ENCODE measurements around the gene TIAM2. TPM values are rescaled to one million over a fixed set of nuclear protein-coding genes. Genes with fewer than 3 reads are reported as not detected.

The TIAM2 gene
- total and polyA plus RNA-seq, 2 experiments from 2014 or later, result 14.2 to 24.4 TPM

DNA sequence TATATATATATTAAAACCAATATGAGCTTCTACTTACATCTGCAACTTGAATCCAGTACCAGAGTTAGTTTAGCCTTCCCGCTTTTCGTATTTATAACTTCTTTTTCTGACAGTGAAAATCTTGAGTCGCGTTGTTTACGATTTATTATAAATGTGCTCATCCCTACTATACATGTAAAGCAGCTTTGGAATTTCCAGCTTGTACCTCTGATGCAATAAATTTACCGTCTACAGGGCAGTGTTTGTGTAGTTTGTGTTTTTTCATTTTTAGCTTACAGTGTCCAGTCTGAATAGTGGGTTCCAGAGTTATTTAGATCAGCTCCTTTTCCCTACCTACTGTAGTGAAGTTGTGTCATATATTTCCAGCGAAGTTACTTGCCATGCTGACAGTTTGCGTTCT, 66.3 kb downstream of the TIAM2 start (continued):
- no peak for TF ChIP-seq EZH2 (IDR thresholded peaks at IDR 0.05; ENCODE audit: low read depth, unreplicated experiment)

GRCh38 chr6:155062866-155063341, 67.8 kb downstream of the TIAM2 start:
- Histone ChIP-seq H3K4me2 (no peak overlapping the region), H3F3A (replicated peaks; ENCODE audit: low read depth) (0 out of 2 replicates have a peak, but pooled peaks cover 4% of the 10 kb centered on the region), H3K27ac (ENCODE audit: low read depth) (no peak overlapping the region), H3K79me2 (replicated peaks; ENCODE audit: insufficient read depth) (peaks cover 21% of the 10 kb centered on the region), H3K27me3 (ENCODE audit: insufficient read depth) (no peaks in the 10 kb centered on the region), H3K36me3 (ENCODE audit: insufficient read depth) (no peaks in the 10 kb centered on the region), H3K9me2 (ENCODE audit: insufficient read depth) (no peaks in the 10 kb centered on the region), H4K20me1 (replicated peaks; ENCODE audit: insufficient read depth) (no peaks in the 10 kb centered on the region), H3K4me3 (no peak overlapping the region), H3K4me1 (ENCODE audit: insufficient read depth) (peaks cover 3% of the 10 kb centered on the region; the same call in 1 of the 2 replicates), H2AFZ (no peak overlapping the region)
- TF ChIP-seq STAT1 (IDR thresholded peaks at IDR 0.05; ENCODE audit: unreplicated experiment) (no peak), CREB1 (CRISPR knock-in tag; IDR thresholded peaks at IDR 0.05; ENCODE audit: low read depth) (no peak), POLR2AphosphoS5 (IDR thresholded peaks at IDR 0.05; ENCODE audit: low read depth) (no peak), ETS1 (IDR thresholded peaks at IDR 0.05) (no peak), JUNB (IDR thresholded peaks at IDR 0.05; ENCODE audit: unreplicated experiment) (no peak), EZH2 (IDR thresholded peaks at IDR 0.05; ENCODE audit: low read depth, unreplicated experiment) (no peak), NANOG (IDR thresholded peaks at IDR 0.05; ENCODE audit: borderline replicate concordance) (no peak), ZNF331 (CRISPR knock-in tag; IDR thresholded peaks at IDR 0.05; ENCODE audit: low read depth) (no peak), ZNF114 (CRISPR knock-in tag; IDR thresholded peaks at IDR 0.05) (no peak), EZH2phosphoT487 (IDR thresholded peaks at IDR 0.05; ENCODE audit: unreplicated experiment) (no peak)
- TF ChIP-seq, protein P1, sequence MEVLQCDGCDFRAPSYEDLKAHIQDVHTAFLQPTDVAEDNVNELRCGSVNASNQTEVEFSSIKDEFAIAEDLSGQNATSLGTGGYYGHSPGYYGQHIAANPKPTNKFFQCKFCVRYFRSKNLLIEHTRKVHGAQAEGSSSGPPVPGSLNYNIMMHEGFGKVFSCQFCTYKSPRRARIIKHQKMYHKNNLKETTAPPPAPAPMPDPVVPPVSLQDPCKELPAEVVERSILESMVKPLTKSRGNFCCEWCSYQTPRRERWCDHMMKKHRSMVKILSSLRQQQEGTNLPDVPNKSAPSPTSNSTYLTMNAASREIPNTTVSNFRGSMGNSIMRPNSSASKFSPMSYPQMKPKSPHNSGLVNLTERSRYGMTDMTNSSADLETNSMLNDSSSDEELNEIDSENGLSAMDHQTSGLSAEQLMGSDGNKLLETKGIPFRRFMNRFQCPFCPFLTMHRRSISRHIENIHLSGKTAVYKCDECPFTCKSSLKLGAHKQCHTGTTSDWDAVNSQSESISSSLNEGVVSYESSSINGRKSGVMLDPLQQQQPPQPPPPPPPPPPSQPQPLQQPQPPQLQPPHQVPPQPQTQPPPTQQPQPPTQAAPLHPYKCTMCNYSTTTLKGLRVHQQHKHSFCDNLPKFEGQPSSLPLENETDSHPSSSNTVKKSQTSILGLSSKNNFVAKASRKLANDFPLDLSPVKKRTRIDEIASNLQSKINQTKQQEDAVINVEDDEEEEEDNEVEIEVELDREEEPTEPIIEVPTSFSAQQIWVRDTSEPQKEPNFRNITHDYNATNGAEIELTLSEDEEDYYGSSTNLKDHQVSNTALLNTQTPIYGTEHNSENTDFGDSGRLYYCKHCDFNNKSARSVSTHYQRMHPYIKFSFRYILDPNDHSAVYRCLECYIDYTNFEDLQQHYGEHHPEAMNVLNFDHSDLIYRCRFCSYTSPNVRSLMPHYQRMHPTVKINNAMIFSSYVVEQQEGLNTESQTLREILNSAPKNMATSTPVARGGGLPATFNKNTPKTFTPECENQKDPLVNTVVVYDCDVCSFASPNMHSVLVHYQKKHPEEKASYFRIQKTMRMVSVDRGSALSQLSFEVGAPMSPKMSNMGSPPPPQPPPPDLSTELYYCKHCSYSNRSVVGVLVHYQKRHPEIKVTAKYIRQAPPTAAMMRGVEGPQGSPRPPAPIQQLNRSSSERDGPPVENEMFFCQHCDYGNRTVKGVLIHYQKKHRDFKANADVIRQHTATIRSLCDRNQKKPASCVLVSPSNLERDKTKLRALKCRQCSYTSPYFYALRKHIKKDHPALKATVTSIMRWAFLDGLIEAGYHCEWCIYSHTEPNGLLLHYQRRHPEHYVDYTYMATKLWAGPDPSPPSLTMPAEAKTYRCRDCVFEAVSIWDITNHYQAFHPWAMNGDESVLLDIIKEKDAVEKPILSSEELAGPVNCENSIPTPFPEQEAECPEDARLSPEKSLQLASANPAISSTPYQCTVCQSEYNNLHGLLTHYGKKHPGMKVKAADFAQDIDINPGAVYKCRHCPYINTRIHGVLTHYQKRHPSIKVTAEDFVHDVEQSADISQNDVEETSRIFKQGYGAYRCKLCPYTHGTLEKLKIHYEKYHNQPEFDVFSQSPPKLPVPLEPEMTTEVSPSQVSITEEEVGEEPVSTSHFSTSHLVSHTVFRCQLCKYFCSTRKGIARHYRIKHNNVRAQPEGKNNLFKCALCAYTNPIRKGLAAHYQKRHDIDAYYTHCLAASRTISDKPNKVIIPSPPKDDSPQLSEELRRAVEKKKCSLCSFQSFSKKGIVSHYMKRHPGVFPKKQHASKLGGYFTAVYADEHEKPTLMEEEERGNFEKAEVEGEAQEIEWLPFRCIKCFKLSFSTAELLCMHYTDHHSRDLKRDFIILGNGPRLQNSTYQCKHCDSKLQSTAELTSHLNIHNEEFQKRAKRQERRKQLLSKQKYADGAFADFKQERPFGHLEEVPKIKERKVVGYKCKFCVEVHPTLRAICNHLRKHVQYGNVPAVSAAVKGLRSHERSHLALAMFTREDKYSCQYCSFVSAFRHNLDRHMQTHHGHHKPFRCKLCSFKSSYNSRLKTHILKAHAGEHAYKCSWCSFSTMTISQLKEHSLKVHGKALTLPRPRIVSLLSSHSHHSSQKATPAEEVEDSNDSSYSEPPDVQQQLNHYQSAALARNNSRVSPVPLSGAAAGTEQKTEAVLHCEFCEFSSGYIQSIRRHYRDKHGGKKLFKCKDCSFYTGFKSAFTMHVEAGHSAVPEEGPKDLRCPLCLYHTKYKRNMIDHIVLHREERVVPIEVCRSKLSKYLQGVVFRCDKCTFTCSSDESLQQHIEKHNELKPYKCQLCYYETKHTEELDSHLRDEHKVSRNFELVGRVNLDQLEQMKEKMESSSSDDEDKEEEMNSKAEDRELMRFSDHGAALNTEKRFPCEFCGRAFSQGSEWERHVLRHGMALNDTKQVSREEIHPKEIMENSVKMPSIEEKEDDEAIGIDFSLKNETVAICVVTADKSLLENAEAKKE (CRISPR knock-in tag; IDR thresholded peaks at IDR 0.05), result no peak
- TF ChIP-seq, protein P2, sequence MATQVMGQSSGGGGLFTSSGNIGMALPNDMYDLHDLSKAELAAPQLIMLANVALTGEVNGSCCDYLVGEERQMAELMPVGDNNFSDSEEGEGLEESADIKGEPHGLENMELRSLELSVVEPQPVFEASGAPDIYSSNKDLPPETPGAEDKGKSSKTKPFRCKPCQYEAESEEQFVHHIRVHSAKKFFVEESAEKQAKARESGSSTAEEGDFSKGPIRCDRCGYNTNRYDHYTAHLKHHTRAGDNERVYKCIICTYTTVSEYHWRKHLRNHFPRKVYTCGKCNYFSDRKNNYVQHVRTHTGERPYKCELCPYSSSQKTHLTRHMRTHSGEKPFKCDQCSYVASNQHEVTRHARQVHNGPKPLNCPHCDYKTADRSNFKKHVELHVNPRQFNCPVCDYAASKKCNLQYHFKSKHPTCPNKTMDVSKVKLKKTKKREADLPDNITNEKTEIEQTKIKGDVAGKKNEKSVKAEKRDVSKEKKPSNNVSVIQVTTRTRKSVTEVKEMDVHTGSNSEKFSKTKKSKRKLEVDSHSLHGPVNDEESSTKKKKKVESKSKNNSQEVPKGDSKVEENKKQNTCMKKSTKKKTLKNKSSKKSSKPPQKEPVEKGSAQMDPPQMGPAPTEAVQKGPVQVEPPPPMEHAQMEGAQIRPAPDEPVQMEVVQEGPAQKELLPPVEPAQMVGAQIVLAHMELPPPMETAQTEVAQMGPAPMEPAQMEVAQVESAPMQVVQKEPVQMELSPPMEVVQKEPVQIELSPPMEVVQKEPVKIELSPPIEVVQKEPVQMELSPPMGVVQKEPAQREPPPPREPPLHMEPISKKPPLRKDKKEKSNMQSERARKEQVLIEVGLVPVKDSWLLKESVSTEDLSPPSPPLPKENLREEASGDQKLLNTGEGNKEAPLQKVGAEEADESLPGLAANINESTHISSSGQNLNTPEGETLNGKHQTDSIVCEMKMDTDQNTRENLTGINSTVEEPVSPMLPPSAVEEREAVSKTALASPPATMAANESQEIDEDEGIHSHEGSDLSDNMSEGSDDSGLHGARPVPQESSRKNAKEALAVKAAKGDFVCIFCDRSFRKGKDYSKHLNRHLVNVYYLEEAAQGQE (IDR thresholded peaks at IDR 0.05; ENCODE audit: unreplicated experiment), result no peak
- TF ChIP-seq, protein P3, sequence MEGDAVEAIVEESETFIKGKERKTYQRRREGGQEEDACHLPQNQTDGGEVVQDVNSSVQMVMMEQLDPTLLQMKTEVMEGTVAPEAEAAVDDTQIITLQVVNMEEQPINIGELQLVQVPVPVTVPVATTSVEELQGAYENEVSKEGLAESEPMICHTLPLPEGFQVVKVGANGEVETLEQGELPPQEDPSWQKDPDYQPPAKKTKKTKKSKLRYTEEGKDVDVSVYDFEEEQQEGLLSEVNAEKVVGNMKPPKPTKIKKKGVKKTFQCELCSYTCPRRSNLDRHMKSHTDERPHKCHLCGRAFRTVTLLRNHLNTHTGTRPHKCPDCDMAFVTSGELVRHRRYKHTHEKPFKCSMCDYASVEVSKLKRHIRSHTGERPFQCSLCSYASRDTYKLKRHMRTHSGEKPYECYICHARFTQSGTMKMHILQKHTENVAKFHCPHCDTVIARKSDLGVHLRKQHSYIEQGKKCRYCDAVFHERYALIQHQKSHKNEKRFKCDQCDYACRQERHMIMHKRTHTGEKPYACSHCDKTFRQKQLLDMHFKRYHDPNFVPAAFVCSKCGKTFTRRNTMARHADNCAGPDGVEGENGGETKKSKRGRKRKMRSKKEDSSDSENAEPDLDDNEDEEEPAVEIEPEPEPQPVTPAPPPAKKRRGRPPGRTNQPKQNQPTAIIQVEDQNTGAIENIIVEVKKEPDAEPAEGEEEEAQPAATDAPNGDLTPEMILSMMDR (conservative IDR thresholded peaks at IDR 0.05; ENCODE audit: low read depth in 2 of 2), result no peak
- H3K27ac Mint-ChIP-seq, result no peak overlapping the region
- no peak overlapping the region for H3K4me3 Mint-ChIP-seq
- H3K36me3 Mint-ChIP-seq (ENCODE audit: low read depth), result no peaks in the 10 kb centered on the region
- no peak for DNase-seq (ENCODE audit: low spot score)
- H3K4me1 Mint-ChIP-seq, result peaks cover 15% of the 10 kb centered on the region
- H3K9me3 Mint-ChIP-seq, result no peaks in the 10 kb centered on the region
- peaks cover 3% of the 10 kb centered on the region for H3K27me3 Mint-ChIP-seq (ENCODE audit: insufficient read depth, low read depth, poor library complexity)
- no peak for ATAC-seq
